GM18502 (cell line): ENCODE measurements around the gene ARHGAP15.

ENCODE experiments used
- ATAC-seq: cut with Tn5 transposase; IDR thresholded peaks from one replicate; pipeline ENCODE4 v1.9.1; 2021; ENCODE audit warnings: mild to moderate bottlenecking; ENCODE audit not compliant: unreplicated experiment, poor library complexity

Gene ARHGAP15

DNA sequence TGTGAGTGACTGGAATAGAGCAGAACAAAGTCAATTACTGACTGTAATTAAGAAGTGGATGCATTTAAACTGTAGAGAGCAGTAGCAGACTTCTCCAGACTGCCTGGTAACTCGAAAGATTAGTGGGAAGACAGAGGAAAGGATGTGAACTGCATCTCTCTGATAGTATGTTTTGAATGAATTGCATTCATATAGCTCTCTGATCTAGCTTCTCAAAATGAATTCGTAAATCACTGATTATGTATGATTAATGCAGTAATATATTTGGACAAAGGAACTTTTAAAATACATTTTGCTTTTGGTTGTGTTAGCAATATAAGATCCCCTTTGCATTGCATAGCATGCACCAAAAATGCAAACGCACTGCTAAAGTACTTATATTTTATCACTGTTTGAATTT is 304.0 kb downstream of the ARHGAP15 start:
- no peak for ATAC-seq

DNA sequence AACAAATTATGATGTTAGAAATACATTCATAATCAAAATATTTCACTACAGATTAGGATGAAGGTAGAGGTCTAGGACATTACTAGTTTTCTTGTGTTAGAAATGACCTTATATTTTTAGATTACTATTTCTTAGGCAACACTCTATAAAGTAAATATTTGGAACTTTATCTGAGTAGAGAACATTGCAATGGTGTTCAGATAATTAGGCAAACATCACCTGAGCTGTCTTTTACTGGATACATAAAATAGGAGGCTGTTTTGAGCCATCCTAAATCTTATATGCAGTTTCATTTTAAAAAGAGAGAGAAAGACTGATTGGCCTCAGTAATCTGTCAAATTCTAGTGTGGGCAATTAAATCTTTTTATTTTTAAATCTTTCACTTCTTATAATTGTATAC is 304.6 kb downstream of the ARHGAP15 start:
- ATAC-seq: no peak

DNA sequence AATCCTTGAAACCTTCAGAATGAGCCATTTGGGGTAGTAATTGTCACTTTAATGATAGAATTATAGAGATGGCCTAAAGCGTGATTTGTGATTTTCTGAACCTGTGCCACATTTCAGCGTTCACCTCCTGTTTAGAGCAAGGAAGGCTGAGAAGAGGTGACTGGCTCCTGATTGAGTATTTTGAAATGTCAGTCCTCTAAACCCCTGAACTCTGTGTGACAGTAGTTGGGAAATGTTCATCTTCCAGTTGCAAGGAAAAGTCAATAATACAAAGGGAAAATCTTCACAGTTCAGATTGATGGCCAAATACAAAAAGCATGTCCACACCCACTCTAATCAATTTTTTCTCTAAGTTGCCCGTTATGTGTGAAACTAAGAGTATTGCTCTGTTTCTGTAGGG is 305.2 kb downstream of the ARHGAP15 start:
- no peak for ATAC-seq

DNA sequence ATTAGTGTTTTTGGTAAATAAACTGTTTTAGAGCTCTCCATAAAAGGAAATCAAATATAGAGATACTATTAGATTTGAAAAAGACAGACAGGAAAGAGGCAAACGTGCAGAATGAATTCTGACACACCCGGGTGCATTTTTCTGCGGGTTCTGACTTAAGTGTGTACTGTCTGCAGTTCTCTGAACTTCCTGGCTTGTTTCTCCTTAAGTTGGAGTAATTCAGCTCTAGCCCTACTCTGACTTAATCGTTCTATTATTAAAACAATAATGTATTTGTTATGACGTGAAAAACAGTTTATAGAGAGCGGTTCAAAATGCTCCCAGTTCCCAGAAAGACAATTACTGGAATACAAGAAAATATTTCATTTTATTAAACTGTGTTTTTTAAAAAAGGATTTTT is 305.9 kb downstream of the ARHGAP15 start:
- no peak for ATAC-seq

DNA sequence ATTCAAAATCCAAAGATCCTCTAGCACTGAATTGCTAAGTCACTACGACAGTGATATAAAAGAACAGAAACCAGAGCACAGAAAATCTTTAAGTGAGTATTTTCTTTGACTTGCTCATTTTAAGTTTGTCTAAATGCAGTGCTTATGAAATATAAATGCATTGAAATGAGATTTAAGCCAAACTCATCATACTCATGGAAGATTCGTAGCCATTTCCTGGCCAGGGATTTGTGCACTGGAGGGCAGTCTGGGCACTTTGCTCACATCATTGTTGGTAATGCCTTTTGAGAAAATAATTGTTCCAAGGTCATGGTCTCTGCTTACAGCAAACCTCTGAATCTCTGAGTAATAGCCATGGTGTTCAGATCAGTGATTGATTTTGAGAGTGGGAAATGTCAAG is 307.7 kb downstream of the ARHGAP15 start:
- no peak for ATAC-seq

DNA sequence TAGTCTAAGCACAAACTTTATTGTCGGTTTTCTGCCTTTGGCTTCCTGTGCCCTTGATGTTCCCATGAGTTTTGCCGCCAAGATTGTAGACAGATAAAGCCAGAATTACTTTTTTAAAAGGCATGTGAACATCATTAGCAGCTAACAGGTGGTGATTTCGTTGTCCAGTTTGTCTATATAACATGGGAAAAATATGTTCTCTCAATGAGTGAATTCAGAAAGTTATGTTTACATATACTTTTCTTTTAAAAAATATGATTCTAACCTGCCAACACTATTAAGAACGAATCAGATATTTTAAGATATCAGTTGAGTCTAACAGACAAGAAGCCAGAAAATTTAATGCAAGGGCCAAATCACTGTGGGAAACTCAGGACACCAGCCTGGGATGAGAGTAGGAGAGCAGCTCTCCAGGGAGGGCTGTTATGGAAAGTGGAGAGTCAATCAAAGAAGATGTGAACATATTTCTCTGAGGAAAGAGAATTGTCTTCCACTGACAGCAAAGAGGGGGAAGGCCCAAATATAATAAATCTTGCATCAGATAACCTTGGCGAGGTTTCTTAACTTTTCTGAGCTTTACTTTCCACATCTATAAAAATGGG is 311.3 kb downstream of the ARHGAP15 start:
- ATAC-seq: no peak

DNA sequence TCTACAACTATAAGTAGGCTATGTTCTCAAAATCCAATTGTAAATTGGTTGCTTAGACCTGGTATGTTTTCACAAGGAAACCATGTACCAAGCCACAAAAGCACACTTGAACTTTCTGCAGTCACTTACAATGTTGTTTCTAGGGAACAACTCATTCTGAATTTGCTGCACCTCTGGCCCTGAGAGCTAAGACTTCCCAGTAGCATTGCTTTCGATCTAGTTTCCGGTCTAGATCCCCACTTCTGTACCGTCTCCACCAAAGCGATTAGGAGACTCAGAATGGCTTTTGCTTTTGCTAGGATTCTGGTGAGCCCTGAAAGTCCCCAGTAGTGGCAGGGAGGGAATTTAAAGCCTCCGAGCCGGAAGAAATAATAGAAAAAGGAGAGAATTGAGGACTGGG is 313.0 kb downstream of the ARHGAP15 start:
- no peak for ATAC-seq

DNA sequence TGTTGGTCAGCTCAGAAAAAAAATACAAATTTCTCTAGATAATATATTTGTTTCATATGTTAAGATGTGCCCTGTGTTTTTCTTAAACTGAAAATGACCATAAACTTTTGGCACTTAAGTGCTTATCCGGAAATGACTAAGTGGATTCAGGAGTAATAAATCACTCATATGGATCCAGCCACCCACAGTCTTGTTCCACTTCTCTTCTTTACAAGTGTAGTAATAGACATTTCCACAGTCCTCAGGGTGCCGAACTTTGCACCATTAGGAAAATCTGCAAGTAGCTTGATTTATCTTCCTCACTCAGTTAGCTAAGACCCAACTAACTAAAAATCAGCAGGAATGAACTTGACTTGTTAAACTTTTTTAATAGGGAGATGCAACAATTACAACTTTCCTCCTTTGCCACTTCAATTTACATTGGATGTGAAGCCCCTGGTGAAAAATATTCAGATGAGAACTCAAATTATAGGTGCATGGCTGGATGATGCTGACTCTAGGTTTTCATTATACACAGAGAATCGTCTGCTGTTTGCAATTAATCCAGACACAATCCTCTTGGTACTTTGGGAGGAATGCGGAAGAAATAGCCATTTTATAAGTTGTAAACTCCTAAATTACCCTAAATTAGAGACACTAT is 322.5 kb downstream of the ARHGAP15 start:
- no peak for ATAC-seq

DNA sequence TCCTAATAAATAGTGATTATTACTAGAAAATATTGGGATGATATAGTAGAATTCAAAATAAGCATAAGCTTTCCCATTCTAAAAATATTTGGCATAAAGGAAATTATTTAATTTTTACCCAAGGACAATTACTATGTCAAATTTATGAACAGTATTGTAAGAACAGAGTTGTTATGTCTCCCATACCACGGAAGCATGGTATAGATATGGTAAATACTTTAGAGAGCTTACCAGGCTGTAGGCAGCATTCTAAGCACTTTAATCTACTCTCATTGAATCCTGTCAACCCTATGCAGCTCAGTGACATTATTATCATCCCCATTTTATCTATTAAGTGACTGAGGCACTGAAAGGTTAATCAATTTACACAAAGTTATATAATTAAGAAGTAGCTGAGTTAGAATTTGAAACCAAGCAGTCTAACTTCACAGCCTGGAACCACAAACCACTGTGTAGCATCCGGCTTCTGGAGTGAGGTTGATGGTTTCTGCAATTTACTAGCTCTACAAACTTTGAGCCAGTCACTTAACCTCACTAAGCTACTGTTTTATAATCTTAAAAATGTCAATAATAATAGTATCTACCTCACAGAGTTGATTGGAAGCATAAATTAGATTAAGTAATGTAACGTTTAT is 323.7 kb downstream of the ARHGAP15 start:
- peak; percentile 69 for ATAC-seq

DNA sequence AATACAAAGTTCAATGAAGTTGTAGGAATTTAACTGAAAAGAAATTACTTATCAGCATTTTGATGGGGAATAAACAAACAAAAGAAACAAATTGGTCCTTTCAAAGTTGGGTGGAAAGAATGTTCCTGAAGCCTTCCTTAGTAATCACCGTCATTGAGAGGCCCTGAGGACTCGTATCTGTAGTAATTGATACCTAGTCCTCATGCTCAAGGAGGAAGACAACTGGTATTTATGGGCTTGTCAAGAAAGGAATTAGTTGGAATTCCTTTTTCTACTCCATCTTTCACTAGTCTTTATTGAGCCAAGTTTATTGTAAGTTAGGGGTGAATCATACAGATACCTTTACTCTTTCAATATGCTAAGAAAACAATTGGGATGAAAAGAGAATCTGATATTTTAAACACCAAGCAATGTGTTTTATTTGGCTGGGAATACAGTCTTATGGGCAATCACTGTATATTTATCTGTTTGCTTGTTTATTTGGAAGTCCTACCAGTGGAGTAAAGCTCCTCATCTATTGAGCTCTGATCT is 324.8 kb downstream of the ARHGAP15 start:
- ATAC-seq: no peak

DNA sequence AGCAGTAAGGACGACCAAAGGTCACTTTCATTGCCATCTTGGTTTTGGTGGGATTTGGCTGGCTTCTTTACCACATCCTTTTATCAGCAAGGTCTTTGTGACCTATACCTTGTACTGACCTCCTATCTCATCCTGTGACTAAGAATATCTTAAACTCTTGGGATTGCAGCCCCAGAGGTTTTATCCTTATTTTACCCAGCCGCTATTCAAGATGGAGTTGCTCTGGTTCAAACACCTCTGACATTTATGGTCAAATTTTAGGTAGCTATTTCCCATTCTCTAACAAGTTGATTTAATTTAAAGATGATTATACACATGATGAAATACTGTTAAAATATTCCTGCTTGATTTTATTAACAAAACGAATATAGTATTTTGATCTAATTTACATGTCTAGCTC is 326.1 kb downstream of the ARHGAP15 start:
- ATAC-seq: no peak

DNA sequence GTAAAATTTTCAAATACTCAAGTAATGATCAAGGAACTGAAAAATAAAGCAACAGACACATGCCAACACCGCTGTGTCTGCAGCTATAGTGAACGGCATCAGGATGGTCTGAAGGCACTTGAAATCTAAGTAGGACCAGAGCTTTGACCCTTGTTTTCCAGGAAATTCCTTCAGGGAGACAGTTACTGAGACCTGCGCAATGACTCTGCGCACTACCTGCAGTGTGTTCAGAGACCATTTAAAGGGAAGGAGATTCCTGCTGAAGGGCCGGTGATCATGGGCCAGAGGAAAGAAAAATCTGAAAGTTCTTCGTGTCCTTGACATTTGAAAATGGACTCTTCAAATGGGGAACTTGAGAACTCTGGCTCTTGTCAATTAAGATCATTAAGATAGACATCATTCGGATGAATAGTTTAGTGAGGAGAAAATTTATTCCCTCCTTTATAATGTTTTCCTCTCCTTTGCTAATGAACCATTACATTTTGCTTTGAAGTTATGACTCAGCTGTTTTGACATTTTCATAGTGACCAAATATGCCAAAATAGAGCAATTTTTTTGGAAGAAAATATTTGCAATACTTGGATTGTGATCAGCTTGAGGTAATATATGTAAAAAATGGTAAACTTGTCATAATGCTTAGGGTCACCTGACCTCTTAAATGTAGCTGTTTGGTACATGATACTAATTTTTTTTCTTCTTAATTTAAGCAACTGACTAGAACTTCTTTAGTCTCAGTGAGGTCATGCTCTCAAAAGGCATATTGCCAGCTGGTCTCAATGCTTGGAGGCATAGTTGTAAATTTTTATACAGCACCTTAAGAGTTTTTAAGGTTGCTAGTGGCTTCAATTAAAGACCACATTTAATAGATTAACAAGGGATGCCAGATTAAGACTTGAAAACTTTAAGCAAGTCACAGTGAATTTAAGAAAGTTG is 329.3 kb downstream of the ARHGAP15 start:
- no peak for ATAC-seq

DNA sequence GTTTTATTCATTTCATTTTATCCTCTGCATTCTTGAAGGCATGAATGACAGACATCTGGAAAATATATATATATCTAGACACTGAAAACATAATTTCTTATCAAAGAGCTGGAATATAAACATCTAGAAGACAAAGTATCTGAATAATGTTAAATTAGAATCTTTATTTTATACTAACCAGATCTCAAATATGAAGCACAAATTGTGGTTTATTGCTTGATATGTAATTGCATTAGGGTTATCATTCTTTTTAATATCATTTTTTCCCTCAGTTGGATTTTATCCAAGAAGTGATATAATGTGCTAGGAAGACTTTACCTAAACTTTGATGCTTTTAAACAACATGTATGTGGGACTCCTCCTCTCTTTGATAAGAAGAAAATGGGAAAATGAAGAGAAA is 331.2 kb downstream of the ARHGAP15 start:
- ATAC-seq: no peak

DNA sequence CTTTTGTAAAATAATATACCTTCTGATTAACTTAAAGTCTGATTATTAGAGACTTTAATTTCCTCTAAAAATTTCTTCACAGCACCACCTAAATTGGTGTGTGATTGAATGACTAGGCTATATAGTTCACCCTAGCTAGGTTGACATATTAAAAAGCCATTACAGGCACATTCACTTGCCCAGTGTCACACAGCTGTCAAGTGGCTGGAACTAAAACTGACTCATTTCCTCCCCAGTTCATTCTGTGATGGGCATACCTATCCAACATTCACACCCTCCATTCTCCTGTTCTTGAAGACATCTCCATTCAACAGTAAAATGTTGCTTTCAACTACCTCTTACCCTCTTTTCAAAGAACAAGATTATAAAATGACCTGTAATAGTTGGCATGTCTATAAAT is 334.5 kb downstream of the ARHGAP15 start:
- ATAC-seq: peak; percentile 62

DNA sequence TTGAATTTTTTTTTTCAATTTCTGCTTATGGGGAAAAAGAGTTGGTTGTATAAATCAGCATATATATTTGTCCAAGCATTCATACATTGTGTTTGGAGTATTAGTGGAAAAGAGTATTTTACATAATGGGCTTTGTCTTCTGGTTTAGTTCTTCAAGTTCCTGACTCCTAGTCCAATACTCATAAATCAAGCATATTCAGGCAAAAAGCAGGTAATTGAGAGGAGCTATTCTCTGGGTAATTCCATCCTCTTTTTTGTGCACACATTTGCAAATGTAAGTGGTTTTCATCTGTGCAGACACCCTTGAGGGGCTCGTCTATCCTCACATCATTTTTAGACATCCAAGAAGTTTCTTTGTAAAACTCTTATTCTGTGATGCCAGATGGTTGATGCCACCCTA is 337.2 kb downstream of the ARHGAP15 start:
- ATAC-seq: no peak

DNA sequence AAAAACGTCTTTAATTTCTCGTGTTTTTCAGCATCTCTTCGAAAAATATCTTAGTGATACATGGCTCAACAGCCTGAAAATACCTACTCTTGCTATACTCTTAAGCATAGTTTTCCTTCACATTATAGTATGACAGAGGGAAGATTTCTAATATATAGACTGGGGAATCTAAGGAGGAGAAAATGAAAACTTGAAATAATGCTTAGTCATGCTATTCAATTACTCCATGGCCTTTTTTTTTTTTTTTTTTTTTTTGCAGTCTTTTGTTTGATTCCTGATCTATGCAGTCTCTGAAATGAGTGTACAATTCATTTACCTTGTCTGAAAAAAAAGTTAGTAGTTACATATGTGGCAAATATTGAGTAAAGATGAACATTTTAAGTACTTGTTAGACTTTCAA is 337.8 kb downstream of the ARHGAP15 start:
- ATAC-seq: no peak

DNA sequence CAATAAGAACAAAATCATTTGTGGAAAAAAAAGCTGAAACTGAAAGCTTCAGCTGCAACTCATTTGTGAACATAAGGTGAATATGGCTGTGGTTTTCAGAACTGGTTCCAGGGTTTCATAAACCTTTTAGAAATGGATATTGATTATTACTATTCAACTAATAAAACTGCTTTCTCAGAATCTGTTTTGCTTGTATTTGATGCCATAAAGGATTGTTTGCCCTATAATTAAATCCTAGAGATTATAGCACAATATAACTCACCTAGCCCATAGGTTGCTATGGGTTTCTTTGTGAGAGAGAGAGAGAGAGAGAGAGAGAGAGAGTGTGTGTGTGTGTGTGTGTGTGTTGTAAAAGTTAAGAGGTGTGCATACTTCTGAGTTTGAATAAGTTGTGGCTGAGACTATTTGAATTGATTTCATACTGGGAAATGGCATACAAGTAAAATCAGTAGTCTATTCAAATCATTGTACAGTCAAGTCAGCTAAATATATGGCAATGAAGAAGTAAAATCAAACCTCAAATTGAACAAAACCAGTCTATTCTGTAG is 339.2 kb downstream of the ARHGAP15 start:
- ATAC-seq: peak; percentile 80

DNA sequence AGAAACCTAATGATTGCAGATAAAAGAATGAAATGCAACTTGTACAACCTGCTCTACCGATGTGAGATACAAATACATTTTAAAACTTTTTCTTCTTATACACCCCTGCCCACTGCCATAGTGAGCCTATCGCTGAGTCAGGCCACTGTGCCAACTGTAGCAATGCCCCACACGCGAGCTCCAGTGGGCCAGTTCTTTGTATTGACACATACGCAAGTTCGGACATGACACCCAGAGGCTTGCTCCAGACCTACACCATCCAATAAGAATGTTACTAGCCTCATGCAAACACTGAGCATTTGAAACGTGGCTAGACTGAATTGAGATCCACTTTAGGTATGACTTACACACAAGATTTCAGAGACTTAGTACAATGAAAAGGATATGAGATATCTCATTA is 340.1 kb downstream of the ARHGAP15 start:
- no peak for ATAC-seq

DNA sequence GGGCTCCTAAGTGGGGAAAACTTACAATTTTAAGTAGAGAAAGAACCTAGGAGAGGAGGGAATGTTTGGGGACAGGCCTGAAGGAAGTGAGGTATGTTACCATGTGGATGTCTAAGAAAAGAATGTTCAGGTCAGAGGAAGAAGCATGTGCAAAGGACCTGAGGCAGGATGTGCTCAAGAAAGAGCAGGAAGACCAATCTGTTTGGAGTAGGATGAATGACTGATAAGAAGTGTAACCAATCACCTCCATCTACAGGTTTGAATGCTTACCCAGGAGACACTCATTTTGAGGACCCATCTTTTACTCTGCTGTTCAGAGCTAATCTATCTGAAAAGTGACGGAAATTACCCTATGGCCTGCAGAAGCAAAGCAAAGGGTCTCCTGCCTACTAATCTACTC is 342.3 kb downstream of the ARHGAP15 start:
- no peak for ATAC-seq

DNA sequence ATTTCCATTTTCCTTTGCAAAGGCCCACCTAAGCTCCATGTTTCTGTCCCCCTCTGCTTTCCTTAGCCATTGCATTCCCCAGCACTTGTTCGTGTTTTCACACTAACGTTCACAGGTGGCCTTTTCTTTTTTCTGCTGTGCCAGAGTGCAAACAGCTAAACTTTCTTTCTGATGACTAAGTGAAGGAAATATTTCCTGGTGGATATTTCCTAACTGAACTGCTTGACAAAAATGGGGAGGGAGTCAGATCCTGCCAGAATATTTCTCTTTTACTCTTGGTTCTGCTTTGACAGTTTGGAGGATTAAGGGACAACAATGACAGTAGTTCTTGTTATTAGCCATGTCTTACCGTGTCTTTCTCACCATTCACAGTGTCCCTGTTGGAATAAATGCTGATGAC is 344.0 kb downstream of the ARHGAP15 start:
- ATAC-seq: no peak
